Nephron progenitor cell (in vitro differentiated cells): Measurements from ENCODE around the gene TSPAN11.

Source experiments
- DNase-seq: peaks from one replicate; pipeline ENCODE4 v3.0.0; 2021
- H3K27ac Mint-ChIP-seq: 2 replicates; pipeline ENCODE4 v1.8.0; 2021; ENCODE audit warnings: mild to moderate bottlenecking, moderate library complexity, mixed read lengths
- H3K27me3 Mint-ChIP-seq: 2 replicates; pipeline ENCODE4 v1.8.0; 2021; ENCODE audit warnings: mild to moderate bottlenecking, low read depth, mixed read lengths; ENCODE audit not compliant: poor library complexity
- H3K36me3 Mint-ChIP-seq: 2 replicates; pipeline ENCODE4 v1.8.0; 2021; ENCODE audit warnings: low read depth, mixed read lengths
- H3K4me1 Mint-ChIP-seq: 2 replicates; pipeline ENCODE4 v1.8.0; 2021; ENCODE audit warnings: mixed read lengths
- H3K4me3 Mint-ChIP-seq: 2 replicates; pipeline ENCODE4 v1.8.0; 2021; ENCODE audit warnings: mild to moderate bottlenecking, moderate library complexity, mixed read lengths
- H3K9me3 Mint-ChIP-seq: 2 replicates; pipeline ENCODE4 v1.8.0; 2021; ENCODE audit warnings: mild to moderate bottlenecking, moderate library complexity, mixed read lengths
- TF ChIP-seq, protein P1 (sequence below): fragments of 200-600 bp; sonication (generic); IDR thresholded peaks from 2 replicates; pipeline ENCODE4 v1.5.0; 2021; ENCODE audit warnings: antibody characterized with exemption

Gene TSPAN11

DNA sequence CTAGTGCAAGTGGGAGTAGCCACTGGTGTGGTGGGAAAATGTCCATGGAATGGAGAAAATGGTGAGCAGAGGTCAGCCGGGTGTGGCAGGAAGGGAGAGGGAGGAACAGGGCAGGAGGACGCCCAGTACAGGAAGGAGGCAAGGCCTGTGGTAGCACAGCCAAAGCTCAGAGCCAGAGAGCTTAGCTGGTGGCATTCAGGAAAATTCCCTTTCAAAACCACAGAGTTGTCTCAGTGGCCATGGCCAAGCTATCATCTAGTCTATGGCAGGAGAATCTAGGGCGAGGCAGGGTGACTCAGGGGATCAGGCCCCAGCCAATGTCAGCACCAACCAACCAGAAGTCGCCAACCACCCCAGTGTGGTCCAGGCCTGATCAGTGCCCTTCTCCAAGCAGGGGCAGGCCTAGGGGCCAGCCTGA is 79.4 kb downstream of the TSPAN11 start:
- Mint-ChIP-seq H3K9me3 (no peaks in the 10 kb centered on the region), H3K27me3 (peaks cover 7% of the 10 kb centered on the region), H3K27ac (no peak overlapping the region), H3K4me3 (no peak overlapping the region), H3K4me1 (peaks cover 18% of the 10 kb centered on the region), H3K36me3 (no peaks in the 10 kb centered on the region)
- TF ChIP-seq, protein P1, sequence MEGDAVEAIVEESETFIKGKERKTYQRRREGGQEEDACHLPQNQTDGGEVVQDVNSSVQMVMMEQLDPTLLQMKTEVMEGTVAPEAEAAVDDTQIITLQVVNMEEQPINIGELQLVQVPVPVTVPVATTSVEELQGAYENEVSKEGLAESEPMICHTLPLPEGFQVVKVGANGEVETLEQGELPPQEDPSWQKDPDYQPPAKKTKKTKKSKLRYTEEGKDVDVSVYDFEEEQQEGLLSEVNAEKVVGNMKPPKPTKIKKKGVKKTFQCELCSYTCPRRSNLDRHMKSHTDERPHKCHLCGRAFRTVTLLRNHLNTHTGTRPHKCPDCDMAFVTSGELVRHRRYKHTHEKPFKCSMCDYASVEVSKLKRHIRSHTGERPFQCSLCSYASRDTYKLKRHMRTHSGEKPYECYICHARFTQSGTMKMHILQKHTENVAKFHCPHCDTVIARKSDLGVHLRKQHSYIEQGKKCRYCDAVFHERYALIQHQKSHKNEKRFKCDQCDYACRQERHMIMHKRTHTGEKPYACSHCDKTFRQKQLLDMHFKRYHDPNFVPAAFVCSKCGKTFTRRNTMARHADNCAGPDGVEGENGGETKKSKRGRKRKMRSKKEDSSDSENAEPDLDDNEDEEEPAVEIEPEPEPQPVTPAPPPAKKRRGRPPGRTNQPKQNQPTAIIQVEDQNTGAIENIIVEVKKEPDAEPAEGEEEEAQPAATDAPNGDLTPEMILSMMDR, result no peak
- DNase-seq, result no peak

GRCh38 chr12:31006416-31007152 is 80.0 kb downstream of the TSPAN11 start:
- Mint-ChIP-seq H3K9me3 (no peaks in the 10 kb centered on the region), H3K36me3 (no peaks in the 10 kb centered on the region), H3K27me3 (peaks cover 7% of the 10 kb centered on the region), H3K4me3 (no peak overlapping the region), H3K27ac (no peak overlapping the region), H3K4me1 (peaks cover 18% of the 10 kb centered on the region)
- DNase-seq, result no peak
- TF ChIP-seq, protein P1, result no peak

DNA sequence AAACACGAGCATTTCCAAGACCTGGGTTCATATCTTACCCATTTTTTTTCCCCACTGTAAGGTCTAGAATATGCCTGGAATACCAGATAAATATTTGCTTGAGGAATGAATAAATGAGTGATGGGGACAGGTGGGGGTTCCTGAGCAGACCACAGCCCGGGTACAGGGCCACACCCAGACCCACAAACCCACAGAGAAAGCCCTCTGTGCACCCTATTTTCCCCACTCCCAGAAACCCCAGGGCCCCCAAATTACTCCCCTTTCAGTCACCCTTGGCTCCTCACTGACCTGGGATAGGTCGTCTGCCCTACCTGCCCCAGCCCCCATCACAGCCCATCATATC is 80.6 kb downstream of the TSPAN11 start:
- TF ChIP-seq, protein P1, result no peak
- no peak overlapping the region for H3K4me3 Mint-ChIP-seq
- no peaks in the 10 kb centered on the region for H3K9me3 Mint-ChIP-seq
- H3K27me3 Mint-ChIP-seq, result peaks cover 7% of the 10 kb centered on the region
- DNase-seq, result no peak
- no peaks in the 10 kb centered on the region for H3K36me3 Mint-ChIP-seq
- no peak overlapping the region for H3K27ac Mint-ChIP-seq
- peaks cover 18% of the 10 kb centered on the region for H3K4me1 Mint-ChIP-seq

GRCh38 chr12:31007636-31008175 is 81.2 kb downstream of the TSPAN11 start:
- H3K4me1 Mint-ChIP-seq, result peaks cover 22% of the 10 kb centered on the region
- no peaks in the 10 kb centered on the region for H3K36me3 Mint-ChIP-seq
- no peaks in the 10 kb centered on the region for H3K9me3 Mint-ChIP-seq
- TF ChIP-seq, protein P1, result no peak
- no peak for DNase-seq
- peaks cover 7% of the 10 kb centered on the region for H3K27me3 Mint-ChIP-seq
- H3K4me3 Mint-ChIP-seq, result no peak overlapping the region
- no peak overlapping the region for H3K27ac Mint-ChIP-seq

- Mint-ChIP-seq H3K4me1 (peaks cover 23% of the 10 kb centered on the region), H3K27ac (no peak overlapping the region), H3K9me3 (no peaks in the 10 kb centered on the region), H3K27me3 (peaks cover 5% of the 10 kb centered on the region), H3K36me3 (no peaks in the 10 kb centered on the region), H3K4me3 (no peak overlapping the region)
- TF ChIP-seq, protein P1, result no peak
- DNase-seq, result no peak
Measured at GRCh38 chr12:31008241-31008761, 81.8 kb downstream of the TSPAN11 start.
